Activated T-helper 1 cell treated with anti-CD3 and anti-CD28 coated beads, Interleukin-2, amount 50 U/mL, for 16 hours (primary cell): ENCODE results near the gene GRAMD4.

Experiments
- DNase-seq, 2 donors: peaks; one replicate each; pipeline ENCODE4 v3.0.0-alpha.2; 2020; ENCODE audit warnings: low read depth in 1 of 2, low spot score in 1 of 2

Gene GRAMD4

DNA sequence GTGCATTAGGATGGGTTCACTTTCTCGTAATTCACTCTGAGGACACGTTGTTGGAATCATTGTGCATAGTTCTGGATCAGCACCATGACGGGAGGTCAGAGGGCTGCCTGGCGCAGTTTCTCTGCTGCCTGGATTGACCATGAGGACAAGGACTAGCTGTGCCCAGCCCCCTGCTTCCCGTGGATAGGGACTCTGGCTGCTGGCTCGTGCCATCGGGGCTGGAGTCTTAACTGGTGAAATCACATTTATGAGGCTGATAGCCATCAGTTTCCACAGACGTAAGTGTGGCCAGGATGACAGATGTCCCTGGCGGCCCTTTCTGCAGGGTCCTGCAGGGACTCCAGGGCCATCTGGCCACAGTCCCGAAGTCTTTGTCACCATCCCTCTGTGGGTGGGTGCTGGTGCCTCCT, 24.1 kb upstream of the GRAMD4 start:
- no peak for DNase-seq

DNA sequence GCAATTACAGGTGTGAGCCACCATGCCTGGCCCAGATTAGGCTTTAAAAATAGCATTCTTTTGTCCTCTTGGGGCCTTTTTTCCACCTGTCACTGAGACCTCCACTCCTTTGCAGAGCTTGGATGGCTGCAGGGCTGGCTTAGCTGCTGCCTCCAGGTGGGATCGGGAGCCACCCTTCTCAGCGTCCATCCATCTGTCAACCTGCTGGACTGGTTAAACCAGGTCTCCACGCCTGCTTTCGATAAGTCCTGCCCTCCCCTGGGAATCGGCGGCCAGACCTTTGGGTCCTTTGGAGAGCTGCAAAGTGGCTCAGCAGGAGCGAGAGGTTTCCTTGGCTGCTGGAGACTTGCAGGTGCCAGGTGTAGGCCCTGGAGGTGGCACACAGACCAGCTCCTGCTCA, 23.4 kb upstream of the GRAMD4 start:
- DNase-seq = no peak

DNA sequence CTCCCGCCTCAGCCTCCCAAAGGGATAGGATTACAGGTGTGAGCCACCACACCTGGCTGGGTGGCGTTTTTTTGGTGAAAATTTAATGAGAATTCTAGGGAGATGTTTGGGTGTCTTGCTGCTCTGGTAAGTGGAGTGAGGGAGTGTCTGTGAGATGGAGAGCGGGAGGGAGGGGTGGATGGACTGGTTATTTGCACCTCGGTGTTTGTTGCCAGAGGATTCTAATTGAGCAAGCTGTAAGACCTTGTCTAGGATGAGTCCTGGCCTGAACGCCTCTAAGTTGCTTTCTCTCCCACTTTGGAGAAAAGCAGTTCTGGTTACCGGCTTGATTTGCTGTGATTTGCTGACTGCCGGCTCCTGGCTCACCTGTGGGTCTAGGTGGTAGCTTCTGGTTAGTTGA, 22.0 kb upstream of the GRAMD4 start:
- no peak for DNase-seq

DNA sequence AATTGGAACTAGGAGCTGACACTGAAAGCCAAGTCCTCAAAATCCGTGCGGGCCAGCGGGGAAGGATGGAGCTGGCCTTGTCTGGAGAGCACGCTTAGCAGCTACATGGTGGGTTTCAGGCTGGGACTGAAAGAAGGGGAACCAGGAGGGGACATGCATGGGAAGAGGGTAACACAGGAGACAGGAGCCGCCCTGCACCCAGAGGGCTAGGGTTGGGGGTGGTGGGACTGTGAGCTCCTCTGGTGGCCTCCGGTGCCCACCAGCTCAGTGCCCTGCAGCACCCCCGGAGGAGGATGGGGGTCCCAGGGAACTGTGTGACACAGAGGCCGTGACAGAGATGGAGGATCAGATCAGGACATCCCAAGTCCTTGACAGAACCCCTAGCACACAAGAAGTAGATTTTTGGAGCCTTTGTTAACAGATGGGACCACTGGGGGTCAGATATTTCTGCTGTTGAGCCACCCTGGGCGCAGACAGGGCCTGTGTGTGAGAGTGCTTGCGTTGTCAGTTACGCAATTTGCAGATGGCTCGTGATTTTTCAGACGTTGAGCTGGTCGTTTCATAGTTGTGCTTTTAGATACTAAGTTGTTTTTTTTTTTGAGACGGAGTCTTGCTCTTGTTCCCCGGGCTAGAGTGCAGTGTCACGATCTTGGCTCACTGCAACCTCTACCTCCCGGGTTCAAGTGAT, 21.3 kb upstream of the GRAMD4 start:
- no peak for DNase-seq

DNA sequence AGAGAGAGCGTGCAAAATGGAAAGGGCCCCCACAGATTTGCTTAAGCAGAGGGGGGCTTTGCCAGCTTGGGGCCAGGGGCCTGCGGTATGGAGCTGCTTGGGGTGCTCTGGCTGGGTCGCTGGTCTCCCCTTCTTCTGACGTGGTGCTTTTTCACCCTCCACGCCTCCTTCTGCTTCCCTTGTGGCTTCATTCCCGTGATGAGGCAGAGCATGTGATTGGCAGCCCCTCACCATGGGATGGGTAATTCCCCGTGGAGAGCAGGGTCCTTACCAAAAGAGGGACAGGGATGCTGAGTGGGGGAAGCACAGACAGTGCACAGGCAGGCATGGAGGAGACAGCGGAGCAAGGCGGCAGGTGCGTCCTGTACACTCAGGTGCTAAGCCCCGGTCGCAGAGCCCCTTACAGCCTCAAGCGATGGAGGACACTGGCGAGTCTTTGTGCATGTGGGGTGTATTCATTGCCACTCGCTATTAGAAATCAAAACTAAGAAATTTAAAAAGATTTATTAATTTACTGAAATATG, 19.9 kb upstream of the GRAMD4 start:
- DNase-seq = no peak

DNA sequence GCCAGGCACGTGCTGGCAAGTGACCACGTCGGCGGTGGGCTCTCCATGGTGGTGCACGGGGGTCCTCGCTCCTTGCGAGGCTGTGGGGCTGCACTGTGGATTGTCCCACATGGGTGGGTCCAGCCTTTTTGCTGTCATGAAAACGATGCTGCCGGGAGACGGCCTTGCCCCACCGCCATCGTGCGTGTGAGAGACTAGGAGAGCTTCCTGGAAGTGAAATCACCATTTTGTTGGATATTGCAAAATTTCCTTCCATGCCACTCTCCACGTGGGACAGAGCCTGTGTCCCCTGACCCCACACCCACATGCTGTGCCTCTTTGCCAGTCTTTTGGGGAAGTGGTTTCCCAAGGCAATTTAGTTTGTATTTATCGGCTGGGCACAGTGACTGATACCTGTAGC, 18.2 kb upstream of the GRAMD4 start:
- DNase-seq = no peak

DNA sequence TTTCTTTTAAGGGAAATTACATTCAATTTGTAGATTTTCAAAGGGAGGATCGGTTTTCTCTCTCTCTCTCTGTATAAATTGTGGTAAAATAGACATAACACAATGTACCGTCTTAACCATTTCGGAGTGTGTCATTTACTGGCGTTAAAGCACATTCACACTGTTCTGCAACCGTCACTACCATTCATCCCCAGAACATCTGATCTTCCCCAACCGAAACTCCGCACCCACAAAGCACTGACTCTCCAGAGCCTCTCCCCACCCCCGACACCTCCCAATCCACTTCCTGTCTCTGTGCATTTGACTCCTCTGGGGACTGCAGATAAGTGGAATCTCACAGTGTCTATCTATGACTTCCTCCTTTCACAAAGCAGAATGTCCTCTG, 15.9 kb upstream of the GRAMD4 start:
- DNase-seq = no peak

- DNase-seq = no peak
Observed at GRCh38 chr22:46605117-46605516, 15.1 kb upstream of the GRAMD4 start.

- no peak for DNase-seq
Observed at GRCh38 chr22:46606886-46607285, 13.3 kb upstream of the GRAMD4 start.

DNA sequence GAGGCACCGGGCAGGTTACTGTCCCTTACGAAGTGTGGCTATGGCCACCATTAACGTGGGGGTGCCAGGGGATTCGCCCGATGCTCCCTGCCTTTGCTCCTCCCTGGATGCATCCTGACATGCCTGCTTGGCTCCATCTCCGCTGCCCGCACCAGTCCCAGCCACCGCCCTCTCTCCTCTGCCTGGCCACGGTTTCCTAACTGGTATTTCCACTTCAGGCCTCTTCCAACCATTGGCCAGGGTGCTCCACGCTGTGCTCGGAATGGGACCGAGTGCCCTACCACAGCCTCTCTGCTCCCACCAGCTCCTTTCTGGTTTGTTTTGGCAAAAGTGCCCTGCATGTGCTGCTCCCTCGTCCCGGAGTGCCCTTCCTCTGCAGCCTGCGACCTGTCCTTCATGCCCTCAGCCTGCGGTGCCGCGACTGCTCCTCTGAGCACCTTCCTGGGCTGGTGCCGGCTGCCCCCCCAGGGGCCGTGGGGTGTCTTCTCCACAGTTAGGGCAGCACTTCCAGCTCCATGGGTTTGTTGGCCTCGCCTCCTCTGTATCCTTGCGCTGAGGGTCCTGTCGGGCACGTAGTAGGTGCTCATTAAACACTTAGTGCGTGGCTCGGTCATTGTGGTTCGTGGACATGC, 12.6 kb upstream of the GRAMD4 start:
- DNase-seq = no peak

DNA sequence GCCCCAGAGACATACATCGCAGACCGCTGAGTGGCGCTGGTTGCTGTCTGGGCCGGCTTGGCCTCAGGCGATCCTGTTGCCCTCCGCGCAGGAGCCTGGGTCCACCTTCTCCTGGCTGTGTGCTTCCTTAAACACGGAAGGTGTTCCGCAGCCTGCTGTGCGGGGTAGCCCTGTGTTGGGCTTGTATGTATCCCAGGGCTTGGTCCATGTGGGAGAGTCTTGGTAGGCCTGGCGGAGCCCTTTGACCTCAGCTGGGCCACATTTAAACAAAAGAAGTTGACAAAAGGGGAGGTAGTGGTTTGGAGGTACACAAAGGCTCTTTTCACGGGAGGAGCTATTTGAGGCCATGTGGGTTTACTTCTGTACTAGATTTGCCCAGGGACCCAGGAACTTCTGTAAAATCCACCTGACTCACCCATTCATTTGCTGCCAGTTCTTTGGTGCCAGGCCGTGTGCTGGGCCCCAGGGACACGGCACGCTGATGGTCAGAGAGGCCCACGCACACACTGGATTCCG, 11.0 kb upstream of the GRAMD4 start:
- DNase-seq = no peak

DNA sequence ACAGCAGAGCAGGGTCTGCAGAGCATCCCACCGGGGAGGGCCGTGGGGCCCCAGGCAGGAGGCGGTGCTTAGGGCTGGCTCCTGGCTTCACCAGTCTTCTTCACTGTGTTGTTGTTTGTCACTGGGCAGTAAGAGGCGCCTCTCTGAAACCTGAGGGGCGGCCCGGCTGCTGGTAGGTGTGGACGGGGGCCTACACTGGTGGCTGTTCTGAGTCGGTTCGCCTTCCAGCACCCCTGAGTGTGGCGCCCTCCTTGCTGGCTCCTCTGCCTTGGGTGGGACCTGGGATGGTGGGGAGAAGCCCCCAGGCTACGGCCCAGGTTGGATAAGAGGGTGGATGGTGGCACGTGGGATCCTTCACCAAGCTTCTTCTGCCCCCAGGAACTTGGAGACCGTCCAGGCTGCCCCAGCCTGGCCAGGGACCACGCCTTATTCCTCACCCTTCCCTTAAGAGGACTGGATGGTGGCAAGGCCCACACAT, 10.4 kb upstream of the GRAMD4 start:
- DNase-seq = no peak

DNA sequence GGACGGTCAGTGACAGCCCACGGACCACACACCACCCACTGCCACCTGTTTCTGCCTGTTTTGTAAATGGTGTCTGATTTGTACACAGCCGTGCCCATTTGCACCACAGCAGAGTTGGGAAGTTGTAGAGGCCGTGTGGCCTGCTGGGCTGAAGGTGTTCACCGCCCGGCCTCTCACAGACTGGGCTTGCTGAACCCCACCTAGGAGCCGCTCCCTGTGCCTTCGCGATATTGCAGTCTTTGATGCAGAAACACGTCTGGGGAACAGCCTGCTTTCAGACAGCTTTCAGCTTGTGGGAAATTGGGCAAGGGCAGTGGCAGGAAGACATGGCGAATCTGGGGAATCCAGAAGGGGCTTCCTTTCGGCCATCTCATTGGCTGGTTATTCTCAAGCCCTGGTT, 9.8 kb upstream of the GRAMD4 start:
- no peak for DNase-seq

DNA sequence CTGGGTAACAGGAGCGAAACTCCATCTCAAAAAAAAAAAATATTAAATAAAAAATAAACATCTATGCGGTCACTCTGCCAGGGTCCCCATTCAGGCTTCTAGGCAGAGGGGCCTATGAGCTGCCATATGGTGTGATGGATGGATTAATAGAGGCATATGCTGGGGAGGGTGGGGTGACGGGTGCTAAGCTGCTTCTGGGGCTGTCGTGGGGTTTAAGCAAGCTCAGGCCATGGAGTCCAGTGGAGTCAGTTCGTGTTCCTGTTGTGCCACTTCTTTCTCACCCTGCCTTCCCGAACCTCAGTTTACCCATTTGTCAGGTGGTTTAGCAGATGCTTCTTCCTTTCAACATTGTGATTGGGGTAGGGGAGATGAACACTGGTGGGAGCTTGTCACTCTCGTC, 9.0 kb upstream of the GRAMD4 start:
- DNase-seq = no peak

DNA sequence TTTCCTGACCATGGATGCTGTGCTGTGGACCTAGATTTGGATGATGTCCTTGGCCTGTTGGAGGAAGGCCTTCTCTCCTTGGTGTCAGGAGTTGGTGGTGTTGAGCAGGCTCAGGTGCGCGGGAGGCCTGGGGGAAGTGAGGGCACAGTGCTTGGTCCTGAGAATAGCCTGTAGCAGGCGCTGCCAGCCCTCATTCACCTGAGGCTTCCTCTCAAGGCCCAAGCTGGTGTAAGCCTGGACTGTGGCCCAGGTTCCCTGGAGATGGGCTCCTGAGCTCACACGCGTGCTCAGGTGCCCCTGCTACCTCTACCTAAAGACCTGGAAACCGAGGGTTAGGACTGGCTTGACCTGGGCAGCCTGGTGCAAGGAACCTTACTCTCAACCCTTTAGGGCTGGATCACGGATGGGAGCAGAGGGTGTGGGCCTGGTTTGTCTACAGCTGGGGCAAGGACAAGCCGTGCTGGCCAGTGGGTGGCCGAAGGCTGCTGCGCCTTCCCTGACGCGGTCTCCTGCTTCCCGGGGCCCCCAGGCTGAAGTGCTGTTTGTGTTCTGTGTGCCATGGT, 7.8 kb upstream of the GRAMD4 start:
- DNase-seq = no peak

- no peak for DNase-seq
Observed at GRCh38 chr22:46612904-46613605, 7.1 kb upstream of the GRAMD4 start.

DNA sequence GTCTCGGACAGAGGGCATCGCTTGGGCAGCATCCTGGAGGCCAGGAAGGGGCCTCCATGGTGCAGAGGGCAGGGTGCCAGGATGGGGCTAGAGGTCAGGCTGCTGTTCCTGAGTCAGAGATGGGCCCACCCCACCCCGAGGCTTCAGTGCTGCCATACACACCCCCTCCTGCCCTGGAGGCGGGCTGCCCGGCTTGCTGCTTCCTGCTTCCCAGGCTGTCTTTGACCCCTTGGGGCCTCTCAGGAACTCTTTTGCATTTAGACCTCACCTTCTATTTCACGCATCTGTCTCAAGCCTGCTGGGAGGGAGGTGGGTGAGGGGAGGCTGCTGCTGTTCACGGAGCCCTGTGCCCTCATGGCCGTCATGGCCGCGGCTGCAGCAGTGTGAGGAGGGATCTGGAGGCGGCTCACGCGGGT, 6.6 kb upstream of the GRAMD4 start:
- no peak for DNase-seq

DNA sequence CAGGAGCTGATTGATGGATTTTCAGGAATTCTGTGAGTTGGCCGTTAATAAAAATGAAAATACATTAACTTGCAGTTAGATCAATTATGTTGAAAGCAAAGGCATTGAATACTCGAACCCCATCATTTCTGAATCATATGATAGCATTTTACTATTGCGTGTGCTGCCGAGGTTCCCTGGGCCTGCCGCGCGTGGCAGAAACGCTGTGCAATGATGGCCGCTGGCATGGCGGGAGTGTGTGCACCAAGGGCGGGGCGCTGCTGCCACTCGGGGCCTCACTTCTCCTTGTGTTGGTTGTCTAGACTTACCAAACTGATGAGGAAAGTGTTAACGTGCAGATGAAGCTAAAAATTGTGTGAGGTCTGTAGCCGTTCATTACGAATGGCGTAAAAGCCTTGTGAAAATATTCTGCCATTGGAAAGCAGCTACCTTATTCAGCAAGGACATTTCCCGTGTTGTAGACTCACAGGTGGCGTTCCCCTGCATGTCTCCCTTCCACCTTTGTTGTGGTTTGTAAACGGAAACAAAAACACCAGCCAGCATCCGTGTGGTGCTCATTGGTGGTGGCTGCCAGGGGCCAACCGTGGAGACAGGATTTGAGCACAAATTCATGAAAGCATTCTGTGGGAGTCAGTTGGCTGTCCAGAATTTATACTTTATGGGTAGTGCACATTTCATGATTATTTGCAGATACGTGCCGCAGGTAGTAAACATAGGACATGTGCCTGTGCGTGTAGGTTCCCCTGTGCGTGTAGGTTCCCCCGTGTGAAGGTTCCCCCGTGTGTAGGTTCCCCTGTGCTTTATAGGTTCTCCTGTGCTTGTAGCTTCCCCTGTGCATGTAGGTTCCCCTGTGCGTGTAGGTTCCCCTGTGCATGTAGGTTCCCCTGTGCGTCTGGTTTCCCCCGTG, 5.9 kb upstream of the GRAMD4 start:
- DNase-seq = peak; percentile 50 to 55

- DNase-seq = no peak
Observed at GRCh38 chr22:46617207-46617985, 2.8 kb upstream of the GRAMD4 start.
